CD4-positive, alpha-beta T cell (primary cell): ENCODE measurements around the gene MRPL55. TPM values are rescaled to one million over a fixed set of nuclear protein-coding genes. Genes with fewer than 3 reads are reported as not detected.

Experiments used
- ATAC-seq: fragments of 200-7000 bp; cut with Tn5 transposase; one replicate; pipeline ENCODE4 v1.10.0; 2022; ENCODE audit warnings: mild to moderate bottlenecking; ENCODE audit not compliant: poor library complexity
- CTCF ChIA-PET: fragments of 350-600 bp; sonication (Branson Sonifier 250); formaldehyde crosslinking; loops from one replicate; lab custom pipeline; 2021; ENCODE audit warnings: antibody characterized with exemption, inconsistent platforms; lab: Charles Lee
- POLR2A ChIA-PET: fragments of 350-600 bp; sonication (Branson Sonifier 250); formaldehyde crosslinking; loops from one replicate; lab custom pipeline; 2021; ENCODE audit warnings: antibody characterized with exemption, inconsistent platforms; lab: Charles Lee
- DNase-seq, 14 experiments: peaks; one replicate each; pipeline ENCODE4 v3.0.0-alpha.2; 2013 to 2020; ENCODE audit warnings: mixed read lengths in 2 of 14
- H3K27ac ChIP-seq, 2 donors: one replicate each; pipeline versions ENCODE4 v1.5.1 to v1.7.0; 2013; ENCODE audit warnings: low read length in 2 of 2, low read depth in 1 of 2, mild to moderate bottlenecking in 1 of 2
- H3K27me3 ChIP-seq, 2 experiments: 1 replicate in 1 of 2; 2 replicates in 1 of 2; pipeline versions ENCODE4 v1.6.1 to v1.7.0; 2013; ENCODE audit warnings: low read length in 2 of 2, control low read depth in 1 of 2, mild to moderate bottlenecking in 1 of 2, moderate library complexity in 1 of 2; ENCODE audit not compliant: insufficient read depth in 2 of 2, control insufficient read depth in 1 of 2
- H3K36me3 ChIP-seq: one replicate; pipeline ENCODE4 v1.6.1; 2013; ENCODE audit warnings: low read length, control low read depth; ENCODE audit not compliant: insufficient read depth
- H3K4me1 ChIP-seq: one replicate; pipeline ENCODE4 v1.6.1; 2013; ENCODE audit warnings: low read length, control low read depth; ENCODE audit not compliant: insufficient read depth
- H3K4me3 ChIP-seq: one replicate; pipeline ENCODE4 v1.5.1; 2013; ENCODE audit warnings: mild to moderate bottlenecking, low read length, moderate library complexity
- H3K9me3 ChIP-seq, 2 experiments: 1 replicate in 1 of 2; 2 replicates in 1 of 2; pipeline versions ENCODE4 v1.6.1 to v1.7.0; 2013; ENCODE audit warnings: low read length in 2 of 2, mild to moderate bottlenecking in 2 of 2, control low read depth in 1 of 2, moderate library complexity in 1 of 2; ENCODE audit not compliant: control insufficient read depth in 1 of 2, insufficient read depth in 1 of 2
- H3K27ac Mint-ChIP-seq: one replicate; pipeline ENCODE4 v1.8.0; 2020; ENCODE audit warnings: mixed read lengths
- H3K27me3 Mint-ChIP-seq: one replicate; pipeline ENCODE4 v1.8.0; 2021; ENCODE audit warnings: mixed read lengths
- H3K36me3 Mint-ChIP-seq: one replicate; pipeline ENCODE4 v1.8.0; 2021; ENCODE audit warnings: low read depth, mixed read lengths
- H3K4me1 Mint-ChIP-seq: one replicate; pipeline ENCODE4 v1.8.0; 2021; ENCODE audit warnings: low read depth, mixed read lengths
- H3K4me3 Mint-ChIP-seq: one replicate; pipeline ENCODE4 v1.8.0; 2020; ENCODE audit warnings: mild to moderate bottlenecking, mixed read lengths
- H3K9me3 Mint-ChIP-seq: one replicate; pipeline ENCODE4 v1.8.0; 2020; ENCODE audit warnings: mixed read lengths
- CTCF ChIP-seq: fragments of 200-600 bp; IDR thresholded peaks from one replicate; pipeline ENCODE4 v1.8.0; 2022; ENCODE audit warnings: antibody characterized with exemption, mild to moderate bottlenecking
- intact Hi-C, 2 experiments: fragments of 100-400 bp; cut with DNase I in 1 of 2; cut with micrococcal nuclease in 1 of 2; formaldehyde crosslinking; loops; one replicate each; pipeline versions ENCODE4 v1.15.1 to v1.9.0; 2023 to 2025; cut with DNase I, micrococcal nuclease
- total RNA-seq, 174 experiments: library from RNA in 2 of 174; stranded (reverse) in 2 of 174; gene quantifications; one replicate each; pipeline ENCODE4 v1.2.3 and lab custom pipeline; 2021 to 2026

MRPL55 gene
- total RNA-seq, 2 experiments from 2014 or later, result 120 to 128 TPM

GRCh38 chr1:228150120-228150460, 41.0 kb upstream of the MRPL55 start:
- ChIA-PET POLR2A (no interaction called here), CTCF (no interaction called here)
- no peak overlapping the region for H3K4me3 ChIP-seq
- no peak overlapping the region for H3K27ac Mint-ChIP-seq
- H3K27me3 ChIP-seq, result no peaks in the 10 kb centered on the region
- peaks cover 10% of the 10 kb centered on the region for H3K4me1 Mint-ChIP-seq
- H3K36me3 ChIP-seq, result peaks cover 39% of the 10 kb centered on the region
- intact Hi-C loops, result no loop called here
- H3K9me3 Mint-ChIP-seq, result no peaks in the 10 kb centered on the region
- no peak overlapping the region for H3K4me3 Mint-ChIP-seq
- TF ChIP-seq CTCF, result no peak
- H3K36me3 Mint-ChIP-seq, result peaks cover 9% of the 10 kb centered on the region
- no peak for ATAC-seq
- H3K9me3 ChIP-seq, result no peaks in the 10 kb centered on the region
- H3K27ac ChIP-seq, result no peak overlapping the region
- no peak for DNase-seq
- H3K4me1 ChIP-seq, result peaks cover 13% of the 10 kb centered on the region
- no peaks in the 10 kb centered on the region for H3K27me3 Mint-ChIP-seq

- Mint-ChIP-seq H3K36me3 (peaks cover 12% of the 10 kb centered on the region), H3K4me1 (peaks cover 5% of the 10 kb centered on the region), H3K27me3 (no peaks in the 10 kb centered on the region), H3K9me3 (no peaks in the 10 kb centered on the region), H3K4me3 (no peak within 1 kb of the TSS), H3K27ac (no peak within 1 kb of the TSS)
- no peaks in the 10 kb centered on the region for H3K9me3 ChIP-seq
- intact Hi-C loops, result loop anchor here in 1 of 2 experiments (10.0 kb wide), 1 partner anchor 1355 kb away; the partner anchor contains the start of gene NUP133
- peaks cover 15% of the 10 kb centered on the region for H3K4me1 ChIP-seq
- no peak for TF ChIP-seq CTCF
- no peak for DNase-seq
- H3K27ac ChIP-seq, result no peak within 1 kb of the TSS
- POLR2A ChIA-PET, result interaction anchor here (1.6 kb wide), 1 partner anchor 9 kb away, joined by 4 read pairs; the partner anchor contains the start of gene GUK1
- H3K36me3 ChIP-seq, result peaks cover 43% of the 10 kb centered on the region
- no peak within 1 kb of the TSS for H3K4me3 ChIP-seq
- CTCF ChIA-PET, result no interaction called here
- ATAC-seq, result peak; percentile 12
- no peaks in the 10 kb centered on the region for H3K27me3 ChIP-seq
Observed at GRCh38 chr1:228149406-228150119, 40.5 kb upstream of the MRPL55 start, which contains the start of gene GJC2. TSS of gene GJC2 (plus strand) at chr1:228149930. CDS start at chr1:228157759, 7,829 bp downstream.

GRCh38 chr1:228148935-228149405, 39.9 kb upstream of the MRPL55 start:
- no peak overlapping the region for H3K27ac ChIP-seq
- TF ChIP-seq CTCF, result no peak
- CTCF ChIA-PET, result no interaction called here

More at GRCh38 chr1:228148935-228149405, 39.9 kb upstream of the MRPL55 start:
- no peaks in the 10 kb centered on the region for H3K27me3 Mint-ChIP-seq
- no peaks in the 10 kb centered on the region for H3K27me3 ChIP-seq
- POLR2A ChIA-PET, result interaction anchor here (1.6 kb wide), 1 partner anchor 9 kb away, joined by 4 read pairs; the partner anchor contains the start of gene GUK1
- no peak overlapping the region for H3K4me3 ChIP-seq
- no peak overlapping the region for H3K4me3 Mint-ChIP-seq
- H3K36me3 ChIP-seq, result peaks cover 44% of the 10 kb centered on the region
- no peak overlapping the region for H3K27ac Mint-ChIP-seq
- intact Hi-C loops, result loop anchor here in 1 of 2 experiments (10.0 kb wide), 1 partner anchor 1356 kb away; the partner anchor contains the start of gene NUP133
- ATAC-seq (no peak), DNase-seq (no peak)
- H3K4me1 Mint-ChIP-seq, result peaks cover 2% of the 10 kb centered on the region
- H3K9me3 ChIP-seq, result no peaks in the 10 kb centered on the region
- no peaks in the 10 kb centered on the region for H3K9me3 Mint-ChIP-seq
- peaks cover 16% of the 10 kb centered on the region for H3K36me3 Mint-ChIP-seq
- peaks cover 21% of the 10 kb centered on the region for H3K4me1 ChIP-seq
